ENCODE results near the gene LALBA. TPM values are rescaled to one million over a fixed set of nuclear protein-coding genes. Genes with fewer than 3 reads are reported as not detected.

The LALBA gene
- total RNA-seq = not detected in 2 replicates

DNA sequence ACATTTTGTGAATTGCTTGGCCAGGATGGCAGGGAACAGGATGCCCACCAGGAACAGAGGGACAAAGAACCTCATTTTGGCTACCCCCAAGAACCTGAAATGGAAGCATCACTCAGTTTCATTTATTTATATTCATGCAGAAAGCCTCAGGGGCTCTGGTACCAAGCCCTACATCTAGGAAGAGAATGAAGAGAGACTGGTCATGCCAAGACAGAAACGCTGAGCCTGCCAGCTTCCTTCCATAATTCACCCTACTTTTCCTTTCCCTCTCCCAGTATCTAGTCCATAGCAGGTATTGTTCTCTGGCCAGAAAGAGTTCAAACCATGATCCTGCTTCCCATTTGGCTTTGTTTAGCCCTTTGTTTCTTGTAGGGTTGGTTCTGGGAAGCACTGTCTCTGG, at the start of gene LALBA:
LALBA (minus strand) TSS at position 101 of the 400 bp plus-strand sequence; CDS start at position 75, 26 bp downstream.

DNA sequence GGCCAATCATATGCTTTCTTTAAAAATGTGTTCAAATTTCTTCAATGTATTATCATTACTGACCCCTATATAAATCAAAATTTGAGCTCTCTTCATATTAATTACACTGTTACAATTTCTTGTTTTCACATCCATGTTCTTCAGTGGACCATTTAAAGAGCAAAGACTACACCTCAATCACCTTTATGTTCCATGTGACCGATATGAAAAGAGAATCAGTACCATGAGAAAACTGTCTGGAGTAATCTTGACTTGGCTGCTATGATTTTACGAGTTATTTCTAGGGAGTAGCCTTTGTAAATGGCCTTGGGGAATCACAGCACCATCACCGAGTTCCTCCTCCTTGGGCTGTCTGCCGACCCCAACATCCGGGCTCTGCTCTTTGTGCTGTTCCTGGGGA, 44.5 kb downstream of the LALBA start, which contains the start of gene OR8S1:
OR8S1 (plus strand) TSS at position 301 of the 400 bp plus-strand sequence; CDS start at position 301, 0 bp downstream.

Other genes with a start within 250 kb of the LALBA start
- 14.5 and 17.5 TPM in 2 replicates for gene ZNF641, start 219.1 kb downstream of the LALBA start, total RNA-seq
- gene ANP32D, start 97.5 kb downstream of the LALBA start, total RNA-seq = not detected in 2 replicates
- not detected in 2 replicates for gene C12orf54, start 87.5 kb downstream of the LALBA start, total RNA-seq
- not detected in 2 replicates for gene OR8S1, start 44.4 kb downstream of the LALBA start, total RNA-seq
- 43.1 and 51.4 TPM in 2 replicates for gene KANSL2, start 112.2 kb upstream of the LALBA start, total RNA-seq
- 31.0 and 36.5 TPM in 2 replicates for gene CCNT1, start 146.7 kb upstream of the LALBA start, total RNA-seq
- gene ADCY6, start 219.0 kb upstream of the LALBA start, total RNA-seq = 21.3 and 32.6 TPM in 2 replicates
- gene CACNB3, start 248.4 kb upstream of the LALBA start, total RNA-seq = 22.0 and 23.9 TPM in 2 replicates

Measured in placental epithelial cell (primary cell).